A549 (cell line): Measurements from ENCODE around the gene BBLN. TPM values are rescaled to one million over a fixed set of nuclear protein-coding genes. Genes with fewer than 3 reads are reported as not detected.

Source experiments
- ATAC-seq, 2 experiments: fragments of 200-7000 bp in 1 of 2; fragments of >200 bp in 1 of 2; cut with Nextera tagmentation in 1 of 2; cut with Tn5 transposase in 1 of 2; 3 replicates each; pipeline versions ENCODE4 v1.8.0 to v1.9.1; 2018 to 2020; ENCODE audit warnings: mild to moderate bottlenecking in 1 of 2, moderate library complexity in 1 of 2
- CTCF ChIA-PET: fragments of 300-600 bp; sonication (Branson Sonifier 250); formaldehyde crosslinking; extraction: SDS; loops from one replicate; lab custom pipeline; 2021; ENCODE audit warnings: antibody characterized with exemption, inconsistent platforms; lab: Yijun Ruan, JAX
- POLR2A ChIA-PET: fragments of 350-600 bp; formaldehyde crosslinking; extraction: SDS; loops from one replicate; lab custom pipeline; 2021; ENCODE audit warnings: antibody characterized with exemption, inconsistent platforms; lab: Yijun Ruan, JAX
- DNase-seq, 2 experiments: peaks; one replicate each; pipeline versions ENCODE4 v3.0.0 to v3.0.0-alpha.2; 2011 to 2016; ENCODE audit warnings: low read depth in 1 of 2, low spot score in 1 of 2
- FAIRE-seq: peaks from 2 replicates; lab custom pipeline; 2011; peaks lifted over from hg19 to GRCh38; lab: Jason Lieb, UNC
- H3K27ac ChIP-seq, 2 experiments: fragments of >200 bp; sonication (Bioruptor Twin); formaldehyde crosslinking; 3 replicates each; pipeline ENCODE4 v1.5.1; 2016 to 2017
- H3K4me1 ChIP-seq: fragments of >200 bp; sonication (Bioruptor Twin); formaldehyde crosslinking; 3 replicates; pipeline ENCODE4 v1.6.1; 2016
- H3K4me2 ChIP-seq: fragments of >200 bp; sonication (Bioruptor Twin); formaldehyde crosslinking; 3 replicates; pipeline ENCODE4 v1.6.1; 2016
- H3K4me3 ChIP-seq: fragments of >200 bp; sonication (Bioruptor Twin); formaldehyde crosslinking; 3 replicates; pipeline ENCODE4 v1.5.1; 2016
- H3K9me3 ChIP-seq: fragments of >200 bp; sonication (Bioruptor Twin); formaldehyde crosslinking; 3 replicates; pipeline ENCODE4 v1.6.1; 2016
- CEBPB ChIP-seq, 2 experiments: fragments of >200 bp in 1 of 2; sonication (Bioruptor Twin) in 1 of 2; formaldehyde crosslinking in 1 of 2; IDR thresholded peaks; 2 replicates each; pipeline ENCODE4 v1.6.1; 2012 to 2016
- EHF ChIP-seq: fragments of 250-450 bp; sonication (Bioruptor Pico); IDR thresholded peaks from 2 replicates; pipeline ENCODE4 v1.5.0; 2020; ENCODE audit warnings: mild to moderate bottlenecking
- ELK1 ChIP-seq: fragments of 150-350 bp; IDR thresholded peaks from 2 replicates; pipeline ENCODE4 v1.6.1; 2014; ENCODE audit warnings: low read depth, mild to moderate bottlenecking, low read length
- GATA3 ChIP-seq: IDR thresholded peaks from 2 replicates; pipeline ENCODE4 v1.6.1; 2012; ENCODE audit warnings: borderline replicate concordance
- HDAC2 ChIP-seq: fragments of 200-600 bp; sonication (generic); IDR thresholded peaks from 2 replicates; pipeline ENCODE4 v1.6.1; 2016
- JUNB ChIP-seq: fragments of >200 bp; sonication (Bioruptor Twin); formaldehyde crosslinking; IDR thresholded peaks from 2 replicates; pipeline ENCODE4 v1.6.1; 2016
- MAX ChIP-seq: IDR thresholded peaks from 2 replicates; pipeline ENCODE4 v1.6.1; 2012
- NPAS2 ChIP-seq: fragments of 250-450 bp; sonication (Bioruptor Pico); IDR thresholded peaks from 2 replicates; pipeline ENCODE4 v1.8.0; 2022; ENCODE audit warnings: mild to moderate bottlenecking, moderate library complexity, borderline replicate concordance
- PBX3 ChIP-seq: IDR thresholded peaks from 2 replicates; pipeline ENCODE4 v1.6.1; 2012
- PHF8 ChIP-seq: fragments of 200-600 bp; sonication (generic); IDR thresholded peaks from 2 replicates; pipeline ENCODE4 v1.6.1; 2016; ENCODE audit warnings: low read depth, mild to moderate bottlenecking, antibody characterized with exemption, moderate library complexity, borderline replicate concordance
- RARB ChIP-seq: fragments of 250-450 bp; sonication (Bioruptor Pico); IDR thresholded peaks from 2 replicates; pipeline ENCODE4 v1.8.0; 2021; ENCODE audit warnings: mild to moderate bottlenecking, moderate library complexity
- RFX5 ChIP-seq: fragments of 450-650 bp; IDR thresholded peaks from 2 replicates; pipeline ENCODE4 v1.7.1; 2014; ENCODE audit warnings: antibody characterized with exemption, mild to moderate bottlenecking, moderate library complexity
- RNF2 ChIP-seq: fragments of 200-600 bp; sonication (generic); IDR thresholded peaks from 2 replicates; pipeline ENCODE4 v1.6.1; 2016; ENCODE audit warnings: low read depth, mild to moderate bottlenecking, antibody characterized with exemption, moderate library complexity, borderline replicate concordance
- SMC3 ChIP-seq: fragments of >200 bp; sonication (Bioruptor Twin); formaldehyde crosslinking; IDR thresholded peaks from 3 replicates; pipeline ENCODE4 v1.6.1; 2018; ENCODE audit warnings: inconsistent platforms
- SREBF2 ChIP-seq: fragments of 450-650 bp; IDR thresholded peaks from 2 replicates; pipeline ENCODE4 v1.6.1; 2014; ENCODE audit warnings: mild to moderate bottlenecking, moderate library complexity
- TP53 ChIP-seq: fragments of 250-450 bp; sonication (Bioruptor Pico); IDR thresholded peaks from 2 replicates; pipeline ENCODE4 v1.5.0; 2021; ENCODE audit warnings: mild to moderate bottlenecking, moderate library complexity
- USF2 ChIP-seq: fragments of 450-650 bp; IDR thresholded peaks from 2 replicates; pipeline ENCODE4 v1.6.1; 2014; ENCODE audit warnings: antibody characterized with exemption
- ZC3H11A ChIP-seq: fragments of 450-650 bp; IDR thresholded peaks from 2 replicates; pipeline ENCODE4 v1.6.1; 2014; ENCODE audit warnings: antibody characterized with exemption, mild to moderate bottlenecking
- ZFP36 ChIP-seq: fragments of 450-650 bp; IDR thresholded peaks from 2 replicates; pipeline ENCODE4 v1.6.1; 2014; ENCODE audit warnings: borderline replicate concordance; ENCODE audit not compliant: partially characterized antibody
- ZSCAN20 ChIP-seq: fragments of 250-450 bp; sonication (Bioruptor Pico); IDR thresholded peaks from 2 replicates; pipeline ENCODE4 v1.8.0; 2022; ENCODE audit warnings: mild to moderate bottlenecking, moderate library complexity
- WGBS: methylation state at CpG from one replicate; pipeline ENCODE4 v1.1.6; 2017; ENCODE audit errors: missing lambda C conversion rate; 5-methylcytosine and 5-hydroxymethylcytosine counted together
- polyA plus RNA-seq, 4 experiments: library from polyadenylated mRNA; depleted of rRNA in 3 of 4; stranded (reverse); fragments of >200 nt; fragmentation: RNase III in 1 of 4; extraction: RNeasy Plus Mini Kit Qiagen cat#74134 plus additional on column Dnase treatment in 1 of 4; gene quantifications; 2 replicates in 3 of 4; 3 replicates in 1 of 4; pipeline ENCODE4 v1.2.3, GENCODE V29; 2011 to 2017
- TF ChIP-seq, protein P1 (sequence below): fragments of 250-450 bp; sonication (Bioruptor Pico); IDR thresholded peaks from 2 replicates; pipeline ENCODE4 v1.5.0; 2020; ENCODE audit warnings: low read depth, mild to moderate bottlenecking, moderate library complexity
- TF ChIP-seq, protein P2 (sequence below): fragments of >200 bp; sonication (Bioruptor Twin); formaldehyde crosslinking; IDR thresholded peaks from 2 replicates; pipeline ENCODE4 v1.6.1; 2016
- TF ChIP-seq, protein P3 (sequence below): IDR thresholded peaks from 2 replicates; pipeline ENCODE4 v1.6.1; 2012; ENCODE audit warnings: low read depth, borderline replicate concordance

The BBLN gene
- polyA plus RNA-seq, 2 of the 4 experiments (the other 2 are of a cell fraction): 23.8 to 28.1 TPM

DNA sequence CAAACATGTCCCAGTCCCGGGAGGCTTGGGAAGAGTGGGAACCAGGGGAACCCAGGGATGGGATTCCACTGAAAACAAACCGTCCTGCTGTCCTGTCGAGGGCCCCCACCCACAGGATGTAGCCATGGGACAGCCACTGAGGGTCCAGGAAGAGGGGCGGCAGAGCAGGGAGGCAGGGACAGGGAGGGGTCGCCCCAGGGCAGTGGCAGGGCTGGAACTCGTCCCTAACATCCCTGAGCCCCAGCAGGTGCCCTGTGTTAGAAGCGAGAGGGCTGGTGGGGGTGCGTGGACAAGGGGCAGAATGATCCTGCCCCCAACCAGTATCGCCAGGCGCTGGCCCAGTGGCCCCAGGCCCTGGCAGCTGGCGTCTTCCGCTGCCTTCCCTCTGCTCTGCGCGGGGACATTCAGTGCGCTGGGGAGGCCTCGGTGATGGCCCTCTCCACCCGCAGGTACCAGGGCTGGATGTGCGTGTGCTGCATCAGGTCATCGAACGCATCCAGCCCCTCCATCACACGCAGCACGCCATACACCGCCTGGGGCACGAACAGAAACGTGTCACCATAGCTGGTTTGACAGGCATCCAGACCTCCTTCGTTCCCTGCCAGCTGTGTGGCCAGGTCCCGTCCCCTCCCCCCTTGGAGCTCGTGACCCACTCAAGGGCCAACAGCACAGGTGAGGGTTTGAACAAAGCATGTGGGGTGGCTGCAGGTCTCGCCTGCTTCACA is 39.2 kb upstream of the BBLN start (continued):
- TF ChIP-seq CEBPB (IDR thresholded peaks at IDR 0.05): no peak
- no peak for TF ChIP-seq MAX
- TF ChIP-seq, protein P1, sequence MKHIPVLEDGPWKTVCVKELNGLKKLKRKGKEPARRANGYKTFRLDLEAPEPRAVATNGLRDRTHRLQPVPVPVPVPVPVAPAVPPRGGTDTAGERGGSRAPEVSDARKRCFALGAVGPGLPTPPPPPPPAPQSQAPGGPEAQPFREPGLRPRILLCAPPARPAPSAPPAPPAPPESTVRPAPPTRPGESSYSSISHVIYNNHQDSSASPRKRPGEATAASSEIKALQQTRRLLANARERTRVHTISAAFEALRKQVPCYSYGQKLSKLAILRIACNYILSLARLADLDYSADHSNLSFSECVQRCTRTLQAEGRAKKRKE: no peak
- no peak for TF ChIP-seq USF2
- TF ChIP-seq SREBF2: no peak
- no peak for TF ChIP-seq TP53 (CRISPR knock-in tag)

DNA sequence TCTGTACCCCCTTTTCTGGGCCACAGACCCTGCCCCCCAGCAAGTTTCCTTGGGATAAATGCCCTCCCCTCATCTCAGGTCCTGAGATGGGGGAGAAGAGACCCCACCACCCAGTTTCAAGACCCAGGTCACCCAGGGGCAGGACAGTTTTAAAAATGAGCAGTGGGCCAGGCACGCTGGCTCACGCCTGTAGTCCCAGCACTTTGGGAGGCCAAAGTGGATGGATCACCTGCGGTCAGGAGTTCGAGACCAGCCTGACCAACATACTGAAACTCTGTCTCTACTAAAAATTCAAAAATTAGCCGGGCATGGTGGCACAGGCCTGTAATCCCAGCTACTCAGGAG is 38.6 kb upstream of the BBLN start:
- FAIRE-seq (no peak), DNase-seq (no peak), ATAC-seq (no peak)
- Histone ChIP-seq H3K9me3 (no peaks in the 10 kb centered on the region), H3K27ac (no peak overlapping the region), H3K4me3 (no peak overlapping the region), H3K4me2 (no peak overlapping the region), H3K4me1 (peaks cover 21% of the 10 kb centered on the region)
- ChIA-PET POLR2A (no interaction called here), CTCF (interaction anchor here (1.2 kb wide), 1 partner anchor 27 kb away, joined by 4 read pairs; no protein-coding TSS in a partner anchor)
- TF ChIP-seq NPAS2 (CRISPR knock-in tag): no peak
- no peak for TF ChIP-seq EHF
- no peak for TF ChIP-seq ZC3H11A
- TF ChIP-seq, protein P2, sequence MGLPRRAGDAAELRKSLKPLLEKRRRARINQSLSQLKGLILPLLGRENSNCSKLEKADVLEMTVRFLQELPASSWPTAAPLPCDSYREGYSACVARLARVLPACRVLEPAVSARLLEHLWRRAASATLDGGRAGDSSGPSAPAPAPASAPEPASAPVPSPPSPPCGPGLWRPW: no peak
- 85% methylated on average over 5 of the region's 5 CpGs for WGBS

GRCh38 chr9:128121924-128122808 is 37.9 kb upstream of the BBLN start:
- no peak for FAIRE-seq

GRCh38 chr9:128122809-128123175 is 37.3 kb upstream of the BBLN start:
- ChIA-PET POLR2A (no interaction called here), CTCF (interaction anchor here (10.9 kb wide), 1 partner anchor 11 kb away, joined by 181 read pairs; no protein-coding TSS in a partner anchor)
- no peaks in the 10 kb centered on the region for H3K9me3 ChIP-seq
- H3K27ac ChIP-seq: no peak overlapping the region
- ATAC-seq (no peak), FAIRE-seq (no peak), DNase-seq (no peak)
- no peak overlapping the region for H3K4me3 ChIP-seq
- peaks cover 23% of the 10 kb centered on the region for H3K4me1 ChIP-seq
- WGBS: 97% methylated on average over 20 of the region's 24 CpGs
- TF ChIP-seq, protein P3, sequence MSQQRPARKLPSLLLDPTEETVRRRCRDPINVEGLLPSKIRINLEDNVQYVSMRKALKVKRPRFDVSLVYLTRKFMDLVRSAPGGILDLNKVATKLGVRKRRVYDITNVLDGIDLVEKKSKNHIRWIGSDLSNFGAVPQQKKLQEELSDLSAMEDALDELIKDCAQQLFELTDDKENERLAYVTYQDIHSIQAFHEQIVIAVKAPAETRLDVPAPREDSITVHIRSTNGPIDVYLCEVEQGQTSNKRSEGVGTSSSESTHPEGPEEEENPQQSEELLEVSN: no peak
- TF ChIP-seq ELK1 (no peak), RARB (CRISPR knock-in tag) (no peak), CEBPB (IDR thresholded peaks at IDR 0.05) (no peak), USF2 (no peak), PHF8 (no peak), PBX3 (no peak), GATA3 (no peak), ZFP36 (no peak), HDAC2 (no peak), TP53 (CRISPR knock-in tag) (no peak), RFX5 (no peak), JUNB (no peak), NPAS2 (CRISPR knock-in tag) (no peak)
- H3K4me2 ChIP-seq: no peak overlapping the region

More at GRCh38 chr9:128121924-128122808, 37.9 kb upstream of the BBLN start:
- Histone ChIP-seq H3K4me3 (no peak overlapping the region), H3K4me1 (peaks cover 24% of the 10 kb centered on the region), H3K27ac (no peak overlapping the region), H3K4me2 (no peak overlapping the region), H3K9me3 (no peaks in the 10 kb centered on the region)
- TF ChIP-seq ZSCAN20 (no peak), RNF2 (no peak), SMC3 (no peak)
- ATAC-seq: no peak
- 85% methylated on average over 26 of the region's 27 CpGs for WGBS
- POLR2A ChIA-PET: no interaction called here
- DNase-seq: no peak
- CTCF ChIA-PET: interaction anchor here (1.2 to 10.9 kb wide), 2 partner anchors 10 to 28 kb away, joined by 4 to 181 read pairs; no protein-coding TSS in a partner anchor
